ENCODE measurements around the gene RSPO4.

DNA sequence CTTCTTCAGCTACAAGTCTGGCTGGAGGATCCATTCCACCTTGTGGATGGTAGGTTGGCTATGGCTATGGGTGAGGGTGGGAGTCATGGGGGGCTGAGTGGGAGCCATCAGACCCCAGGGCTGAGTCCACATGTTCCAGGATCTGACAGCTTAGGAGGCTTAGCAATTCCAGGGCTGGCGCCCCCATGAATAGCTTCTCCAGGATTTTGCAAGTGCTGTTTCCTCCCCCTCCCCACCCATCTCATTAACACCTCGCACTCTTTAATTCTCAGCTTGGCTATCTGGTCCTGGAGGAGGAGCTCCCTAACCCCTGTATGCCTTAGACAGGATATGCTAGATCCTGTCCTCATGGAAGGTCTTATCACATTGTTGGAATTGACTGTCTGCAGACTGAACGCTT, 47.0 kb downstream of the RSPO4 start:
- no peak for TF ChIP-seq POLR2A (IDR thresholded peaks at IDR 0.05)
- no peak for TF ChIP-seq POLR2AphosphoS5 (IDR thresholded peaks at IDR 0.05)
- TF ChIP-seq CTCF (IDR thresholded peaks at IDR 0.05): no peak
- TF ChIP-seq EP300 (IDR thresholded peaks at IDR 0.05): no peak

Measured in sigmoid colon (tissue), 4 donors.